Right kidney (tissue), 1 donor: Measurements from ENCODE around the gene VSIG2.
A peak's percentile ranks its signal among the peaks of the same experiment; 100 is the strongest.

Experiments used
- DNase-seq: peaks from one replicate; pipeline ENCODE4 v3.0.0-alpha.2; 2016

The VSIG2 gene

GRCh38 chr11:124748481-124749343, 3.3 kb downstream of the VSIG2 start:
- DNase-seq, result peak; percentile 13

DNA sequence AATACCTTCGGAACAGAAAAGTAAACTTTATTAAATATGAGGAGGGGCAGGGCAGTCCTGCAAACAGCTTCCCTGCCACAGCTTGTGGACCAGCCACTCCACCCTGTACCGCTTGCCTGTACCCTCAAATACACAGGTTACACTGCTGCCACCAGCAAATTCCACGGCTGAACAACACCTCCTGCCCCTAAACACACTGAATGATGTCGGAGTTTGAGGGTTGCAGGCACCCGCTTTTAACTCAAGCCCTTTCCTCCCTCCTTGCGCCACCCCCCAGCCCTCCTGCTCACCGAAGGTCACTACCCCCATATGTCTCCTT, 4.0 kb downstream of the VSIG2 start:
- no peak for DNase-seq

GRCh38 chr11:124747406-124748099, 4.5 kb downstream of the VSIG2 start:
- no peak for DNase-seq

DNA sequence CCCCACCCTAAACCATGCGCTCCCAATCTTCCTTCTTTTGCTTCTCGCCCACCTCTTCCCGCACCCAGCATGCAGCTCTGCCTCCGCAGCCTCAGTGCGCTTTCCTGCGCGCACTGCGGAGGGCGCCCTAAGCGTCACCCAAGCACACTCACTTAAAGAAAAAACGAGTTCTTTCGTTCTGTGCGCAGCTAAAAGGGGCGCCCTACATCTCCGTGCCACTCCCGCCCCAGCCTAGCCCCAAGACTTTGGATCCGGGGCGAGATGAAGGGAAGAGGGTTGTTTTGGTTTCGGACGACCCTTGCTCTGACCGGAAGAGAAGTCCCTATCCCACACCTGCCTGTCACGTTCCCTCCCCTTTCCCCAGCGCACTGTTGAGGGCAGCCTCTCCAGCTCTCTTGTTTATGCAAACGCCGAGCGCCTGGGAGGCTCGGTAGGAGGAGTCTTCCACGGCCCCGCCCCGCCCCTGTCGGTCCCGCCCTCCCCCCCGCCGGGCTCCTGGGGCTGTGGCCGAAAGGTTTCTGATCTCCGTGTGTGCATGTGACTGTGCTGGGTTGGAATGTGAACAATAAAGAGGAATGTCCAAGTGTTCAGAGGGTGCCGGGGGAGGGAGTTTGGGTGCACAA, 5.3 kb downstream of the VSIG2 start:
- DNase-seq, result peak; percentile 76

DNA sequence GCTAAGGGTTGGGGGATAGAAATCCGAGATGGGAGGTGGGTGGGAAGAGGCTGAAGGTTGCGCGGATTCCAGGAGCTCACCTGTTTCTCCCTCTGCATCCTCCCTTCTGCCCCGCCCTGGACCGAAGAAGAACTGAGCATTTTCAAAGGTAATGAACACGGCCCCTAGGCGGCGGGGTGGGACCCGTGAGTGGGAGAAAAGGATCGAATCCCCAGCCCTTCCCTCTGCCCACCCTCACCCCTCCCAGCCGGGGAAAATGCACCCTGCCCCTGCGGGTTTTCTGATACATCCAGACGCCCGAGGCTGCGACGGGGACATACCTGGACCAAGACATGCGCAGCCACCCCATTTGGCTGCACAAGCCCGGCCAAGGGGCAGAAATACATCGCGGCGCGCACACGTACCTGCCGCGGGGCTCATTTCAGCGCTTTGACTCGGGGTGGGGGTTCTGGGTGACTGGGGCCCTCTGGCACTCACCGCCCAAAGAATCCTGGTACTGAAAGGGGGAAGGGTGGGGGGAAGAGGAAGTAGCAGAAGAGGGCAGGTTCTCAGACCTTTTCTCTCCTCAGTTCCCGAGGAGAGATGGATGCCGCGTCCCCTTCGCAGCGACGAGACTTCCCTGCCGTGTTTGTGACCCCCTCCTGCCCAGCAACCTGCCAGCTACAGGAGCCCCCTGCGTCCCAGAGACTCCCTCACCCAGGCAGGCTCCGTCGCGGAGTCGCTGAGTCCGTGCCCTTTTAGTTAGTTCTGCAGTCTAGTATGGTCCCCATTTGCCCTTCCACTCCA, 6.0 kb downstream of the VSIG2 start:
- DNase-seq, result peak; percentile 45

DNA sequence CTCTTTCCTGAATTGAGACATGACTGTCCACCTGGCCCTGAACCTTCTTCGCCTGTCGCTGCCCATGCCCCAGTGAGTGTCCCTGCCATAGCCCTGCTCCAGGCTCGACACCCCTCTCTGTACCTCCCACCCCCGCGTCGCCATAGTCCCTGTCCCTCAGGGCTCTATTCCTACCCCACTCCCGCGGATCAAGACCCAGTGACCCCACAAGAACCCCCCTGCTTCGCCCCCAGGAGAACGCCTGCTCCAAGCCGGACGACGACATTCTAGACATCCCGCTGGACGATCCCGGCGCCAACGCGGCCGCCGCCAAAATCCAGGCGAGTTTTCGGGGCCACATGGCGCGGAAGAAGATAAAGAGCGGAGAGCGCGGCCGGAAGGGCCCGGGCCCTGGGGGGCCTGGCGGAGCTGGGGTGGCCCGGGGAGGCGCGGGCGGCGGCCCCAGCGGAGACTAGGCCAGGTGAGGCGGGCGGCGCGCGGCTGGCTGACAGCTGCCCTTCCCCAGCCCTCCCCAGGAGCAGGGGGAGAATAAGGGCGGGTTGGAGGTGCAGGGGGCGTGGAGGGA, 6.7 kb downstream of the VSIG2 start:
- peak; percentile 22 for DNase-seq

DNA sequence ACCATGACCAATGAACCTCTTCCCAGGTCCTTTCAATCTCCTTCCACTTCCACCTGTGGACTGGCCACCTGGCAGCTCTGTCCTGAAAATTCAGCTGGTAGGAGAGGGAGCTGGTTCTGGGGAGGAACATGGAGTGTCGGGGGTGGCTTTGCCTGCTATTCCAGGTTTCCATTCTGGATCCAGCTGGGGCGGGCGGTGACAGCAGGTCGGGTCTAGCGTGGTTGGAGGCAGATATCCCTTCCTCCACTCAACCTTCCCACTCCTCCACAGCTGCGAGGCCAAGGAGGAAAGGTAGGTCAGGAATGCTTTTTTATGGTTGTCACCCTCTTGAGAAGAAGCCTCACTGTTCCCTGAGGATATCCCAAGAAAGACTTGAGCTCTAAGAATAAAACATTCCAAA, 9.0 kb downstream of the VSIG2 start:
- DNase-seq, result no peak

- DNase-seq, result no peak
Measured at GRCh38 chr11:124742555-124742954, 9.5 kb downstream of the VSIG2 start.

GRCh38 chr11:124740277-124740882, 11.7 kb downstream of the VSIG2 start:
- no peak for DNase-seq

GRCh38 chr11:124739479-124740276, 12.4 kb downstream of the VSIG2 start, which contains the start of gene NRGN:
NRGN (plus strand) TSS chr11:124739942; CDS start chr11:124740085, 143 bp downstream.
- peak; percentile 84 for DNase-seq

- peak; percentile 7 for DNase-seq
Measured at GRCh38 chr11:124738713-124739478, 13.2 kb downstream of the VSIG2 start.

- no peak for DNase-seq
Measured at GRCh38 chr11:124737638-124738305, 14.3 kb downstream of the VSIG2 start.

DNA sequence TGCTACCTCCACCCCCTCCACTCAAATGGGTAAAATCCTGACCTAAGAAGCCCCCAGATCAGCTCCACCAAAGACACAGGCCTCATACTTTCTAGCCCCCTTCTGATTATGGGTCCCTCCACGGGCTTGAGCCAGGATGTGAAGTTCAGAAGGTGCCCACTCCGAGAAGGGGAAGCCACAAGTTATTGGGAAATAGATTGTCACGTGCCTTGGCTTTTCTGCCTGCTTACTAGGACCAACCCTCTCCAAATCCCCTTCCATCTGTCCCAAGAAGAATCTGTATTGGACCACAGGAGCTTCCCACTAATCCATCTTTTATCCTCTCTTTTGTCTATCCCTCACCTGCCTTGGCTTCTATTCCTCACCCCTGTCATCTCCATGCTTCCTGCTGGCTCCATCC, 15.3 kb downstream of the VSIG2 start:
- no peak for DNase-seq

GRCh38 chr11:124732230-124732629, 19.8 kb downstream of the VSIG2 start:
- no peak for DNase-seq

DNA sequence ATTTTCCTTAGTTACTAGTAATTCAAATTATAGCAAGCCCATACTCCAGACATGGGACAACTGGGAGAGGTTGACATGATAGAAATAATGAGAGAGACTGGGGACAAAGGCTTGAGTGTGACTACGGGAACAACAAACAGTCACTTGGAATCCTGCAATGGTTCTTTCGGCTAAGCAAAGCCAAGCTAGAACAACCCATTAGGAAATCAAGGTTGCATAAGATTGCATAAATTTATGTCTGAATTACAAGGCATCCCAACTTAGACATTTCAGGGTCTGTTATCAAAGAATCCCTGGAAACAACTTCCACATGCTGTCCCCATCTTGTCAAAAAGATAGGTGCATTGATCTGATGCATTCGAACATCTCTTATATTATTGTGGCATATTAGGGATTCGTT, 22.5 kb downstream of the VSIG2 start:
- no peak for DNase-seq

DNA sequence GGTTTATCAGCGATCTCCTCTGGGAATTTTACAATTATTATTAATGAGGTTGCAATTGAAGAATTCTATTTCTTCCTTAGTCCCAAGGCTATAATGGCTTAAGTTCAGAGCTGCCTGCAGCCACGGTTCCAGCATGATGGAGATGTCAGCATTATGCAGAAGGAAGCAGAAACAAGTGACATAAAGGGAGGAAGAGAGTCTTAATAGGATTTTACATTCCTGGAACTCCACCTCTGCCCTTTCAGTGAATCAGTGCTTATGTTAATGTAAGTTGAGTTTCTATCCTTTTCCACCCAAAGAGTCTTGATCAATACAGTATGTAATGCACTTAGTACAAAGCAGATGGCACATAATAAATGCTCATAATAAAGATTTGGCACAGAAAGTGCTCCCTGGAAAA, 23.9 kb downstream of the VSIG2 start:
- DNase-seq, result no peak

DNA sequence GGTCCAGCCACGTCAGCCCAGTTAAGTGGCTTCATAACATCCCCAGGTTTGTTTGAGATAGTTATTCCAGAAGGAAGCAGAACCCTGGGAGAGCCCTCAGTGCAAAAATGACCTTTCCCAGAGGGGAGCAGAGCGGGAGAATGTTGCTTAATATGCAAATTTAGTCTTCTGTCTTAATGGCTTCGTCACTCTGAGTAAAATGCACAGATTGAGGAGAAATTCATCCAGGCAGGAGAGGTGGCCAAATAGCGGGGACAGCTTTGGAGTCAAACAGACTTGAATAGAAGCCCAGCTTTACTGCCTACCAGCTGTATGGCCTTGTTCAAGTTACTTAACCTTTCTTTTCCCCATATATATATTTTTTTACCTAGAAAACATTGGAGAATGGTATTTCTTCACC, 24.6 kb downstream of the VSIG2 start:
- DNase-seq, result no peak

DNA sequence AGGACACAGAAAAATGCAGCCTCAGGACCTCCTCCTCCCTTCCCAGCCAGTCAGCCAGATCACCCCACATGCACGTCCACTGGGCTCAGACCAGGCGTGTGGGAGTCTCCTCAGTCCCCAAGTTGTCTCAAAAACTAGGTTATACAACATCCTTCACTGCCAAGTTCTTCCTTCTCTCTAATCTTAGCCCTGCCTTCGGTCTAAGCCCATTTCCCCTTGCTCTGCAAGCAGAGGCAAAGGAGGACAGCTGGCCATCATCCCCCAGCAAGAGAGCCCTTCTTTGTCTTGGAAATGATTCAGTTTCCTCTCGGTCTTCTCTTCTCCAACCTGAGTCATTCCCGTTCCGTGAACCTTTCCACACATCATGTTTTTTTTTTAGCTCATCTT, 26.3 kb downstream of the VSIG2 start:
- DNase-seq, result peak; percentile 12

GRCh38 chr11:124724979-124725718, 26.9 kb downstream of the VSIG2 start:
- peak; percentile 42 for DNase-seq
